ENCODE results near the gene EEF2. TPM values are rescaled to one million over a fixed set of nuclear protein-coding genes. Genes with fewer than 3 reads are reported as not detected.
"Not testable (repeated sequence)": the region's sequence is repeated elsewhere in the genome, so short reads cannot be mapped to it uniquely, and the experiment has no call there.

Gene EEF2
- total RNA-seq, 2 donors from 2014 or later, result 3,211 to 3,379 TPM

DNA sequence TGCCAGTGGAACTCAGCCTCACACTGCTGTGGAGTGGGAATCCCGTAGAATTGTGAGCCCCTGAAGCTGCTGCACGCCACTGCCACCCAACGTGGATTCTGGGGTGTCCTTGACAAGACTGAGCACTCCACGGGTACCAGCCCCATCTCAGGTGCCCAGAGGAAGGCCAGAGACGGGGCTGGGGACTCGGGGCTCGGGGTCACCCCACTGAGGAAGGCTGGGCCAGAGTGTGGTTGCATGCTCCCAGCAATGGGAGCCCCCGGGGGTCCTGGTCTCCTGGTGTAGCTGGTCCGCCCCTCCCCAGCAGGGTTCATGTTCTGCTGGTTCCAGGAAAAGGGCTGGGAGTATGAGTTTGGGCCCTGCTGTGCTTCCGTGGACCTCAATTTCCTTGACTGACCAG is 29.6 kb downstream of the EEF2 start:
- Mint-ChIP-seq H3K27ac (no peak overlapping the region), H3K36me3 (ENCODE audit: low read depth) (peaks cover 25% of the 10 kb centered on the region), H3K4me1 (no peaks in the 10 kb centered on the region), H3K4me3 (no peak overlapping the region), H3K27me3 (no peaks in the 10 kb centered on the region), H3K9me3 (no peaks in the 10 kb centered on the region)
- no peak for ATAC-seq (replicated peaks)

DNA sequence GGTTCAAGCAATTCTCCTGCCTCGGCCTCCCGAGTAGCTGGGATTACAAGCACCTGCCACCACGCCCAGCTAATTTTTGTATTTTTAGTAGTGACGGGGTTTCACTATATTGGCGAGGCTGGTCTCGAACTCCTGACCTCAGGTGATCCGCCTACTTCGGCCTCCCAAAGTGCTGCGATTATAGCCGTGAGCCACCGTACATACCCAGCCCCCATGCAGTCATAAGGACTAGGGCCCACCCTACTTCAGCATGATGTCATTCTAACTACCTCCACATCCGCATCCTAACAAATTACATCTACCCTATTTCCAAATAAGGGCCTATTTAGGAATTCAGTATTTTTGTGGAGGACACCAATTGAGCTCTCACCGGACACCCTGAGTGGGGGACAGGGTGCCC is 30.0 kb downstream of the EEF2 start:
- not testable (repeated sequence) for ATAC-seq (replicated peaks); H3K4me1 Mint-ChIP-seq; H3K4me3 Mint-ChIP-seq; H3K27me3 Mint-ChIP-seq; H3K9me3 Mint-ChIP-seq; H3K27ac Mint-ChIP-seq
- H3K36me3 Mint-ChIP-seq (ENCODE audit: low read depth), result peaks cover 21% of the 10 kb centered on the region

- no peak for ATAC-seq (replicated peaks)
- Mint-ChIP-seq H3K4me3 (no peak overlapping the region), H3K36me3 (ENCODE audit: low read depth) (peaks cover 10% of the 10 kb centered on the region), H3K9me3 (no peaks in the 10 kb centered on the region), H3K27me3 (no peaks in the 10 kb centered on the region), H3K4me1 (no peaks in the 10 kb centered on the region), H3K27ac (no peak overlapping the region)
Observed at GRCh38 chr19:3954107-3954506, 31.2 kb downstream of the EEF2 start.

- not testable (repeated sequence) for H3K4me3 Mint-ChIP-seq; H3K27me3 Mint-ChIP-seq; H3K4me1 Mint-ChIP-seq; H3K27ac Mint-ChIP-seq; H3K9me3 Mint-ChIP-seq; ATAC-seq (replicated peaks)
- H3K36me3 Mint-ChIP-seq (ENCODE audit: low read depth), result peaks cover 10% of the 10 kb centered on the region
Observed at GRCh38 chr19:3952755-3953276, 32.4 kb downstream of the EEF2 start.

DNA sequence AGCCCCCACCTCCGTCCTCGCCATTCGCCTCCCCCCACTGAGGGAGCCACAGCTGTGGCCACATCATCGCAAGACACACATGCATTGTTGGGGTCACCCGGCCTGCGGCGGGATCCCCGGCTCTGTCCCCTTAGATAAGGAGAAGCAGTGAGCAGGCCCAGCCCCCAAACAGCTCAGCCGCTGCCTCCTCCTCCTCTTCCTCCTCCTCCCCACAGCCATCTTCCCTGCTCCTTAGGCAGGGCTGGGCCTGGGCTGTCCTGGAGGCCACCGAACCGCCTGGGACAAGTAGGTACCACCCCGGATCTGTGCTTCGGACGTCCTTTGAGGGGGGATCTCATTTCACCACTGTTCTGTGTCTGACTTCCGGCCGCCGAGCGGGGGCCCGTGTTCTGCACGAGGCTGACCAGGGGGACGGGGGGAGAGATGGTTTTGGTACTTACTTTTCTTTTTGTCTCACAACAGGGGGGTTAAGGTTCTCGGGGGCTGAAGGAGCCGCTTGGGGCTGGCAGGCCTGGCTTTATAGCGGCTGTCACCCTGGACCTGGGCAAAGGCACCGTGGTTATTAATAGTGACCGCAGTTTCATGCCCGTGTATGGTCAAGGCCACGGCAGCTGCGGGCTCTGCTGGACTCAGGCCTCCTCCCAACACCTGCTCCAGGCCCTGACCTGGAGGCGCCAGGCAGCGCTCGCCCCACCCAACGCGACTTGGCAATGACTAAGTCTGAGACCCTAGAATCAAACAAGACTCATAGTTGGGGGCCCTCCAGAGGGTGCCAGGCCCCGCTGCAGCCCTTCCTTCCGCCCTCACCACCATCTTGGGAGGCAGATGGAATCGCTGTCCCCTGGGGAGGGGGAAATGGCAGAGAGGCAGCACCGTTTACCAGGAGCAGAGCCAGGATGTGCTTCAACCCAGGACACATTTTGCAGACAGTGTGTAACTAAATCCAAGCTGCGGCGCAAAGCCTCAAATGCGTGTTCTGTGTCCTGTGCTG is 34.1 kb downstream of the EEF2 start:
- Mint-ChIP-seq H3K4me3 (no peak overlapping the region), H3K27ac (no peak overlapping the region)

DNA sequence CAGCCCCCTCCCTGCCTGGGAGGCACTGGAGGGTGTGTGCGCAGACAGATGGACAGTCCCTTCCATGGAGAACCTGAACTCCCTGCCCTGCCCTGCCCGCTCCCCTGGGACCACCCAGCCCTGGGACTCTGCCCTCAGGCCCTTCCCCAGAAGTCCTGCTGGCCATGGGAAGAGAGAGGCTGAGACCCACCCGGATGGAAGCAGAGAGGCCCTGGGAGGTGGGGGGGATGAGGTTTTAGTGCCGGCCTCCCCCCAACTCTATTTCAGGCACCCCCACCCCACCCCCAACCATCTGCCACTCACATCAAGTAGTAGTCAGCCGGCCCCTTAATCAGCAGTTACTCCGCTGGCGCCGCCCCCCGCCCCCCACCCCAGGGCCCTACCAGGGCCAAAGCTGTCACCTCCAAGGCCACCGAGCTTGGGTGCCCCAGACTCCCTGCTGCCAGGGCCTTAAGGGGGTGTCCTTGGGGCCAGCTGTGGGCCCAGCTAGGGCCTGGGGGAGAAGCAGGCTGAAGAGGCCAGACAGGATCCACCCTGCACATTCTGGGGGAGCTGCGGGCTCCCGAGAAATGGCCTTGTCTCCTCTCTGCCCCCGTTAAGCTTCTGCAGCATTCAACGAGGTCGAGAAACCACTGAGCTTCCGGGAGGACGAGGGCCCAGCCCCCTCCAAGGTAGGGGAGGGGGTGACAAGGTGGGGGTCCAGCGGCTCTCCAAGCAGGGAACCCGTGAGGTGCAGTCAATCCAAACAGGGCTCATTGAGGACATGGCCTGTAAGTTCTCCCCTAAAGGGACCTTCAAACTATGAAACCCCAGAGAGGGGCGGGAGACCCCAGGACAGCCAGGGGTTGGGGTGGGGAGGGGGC is 35.0 kb downstream of the EEF2 start:
- Mint-ChIP-seq H3K27me3 (no peaks in the 10 kb centered on the region), H3K9me3 (no peaks in the 10 kb centered on the region), H3K4me3 (no peak overlapping the region), H3K36me3 (ENCODE audit: low read depth) (no peaks in the 10 kb centered on the region), H3K4me1 (no peaks in the 10 kb centered on the region), H3K27ac (no peak overlapping the region)
- no peak for ATAC-seq (replicated peaks)

More for the DNA sequence above, 34.1 kb downstream of the EEF2 start:
- H3K27me3 Mint-ChIP-seq, result no peaks in the 10 kb centered on the region
- ATAC-seq (replicated peaks), result no peak
- no peaks in the 10 kb centered on the region for H3K4me1 Mint-ChIP-seq
- H3K9me3 Mint-ChIP-seq, result no peaks in the 10 kb centered on the region
- H3K36me3 Mint-ChIP-seq (ENCODE audit: low read depth), result no peaks in the 10 kb centered on the region

- H3K4me3 Mint-ChIP-seq, result no peak overlapping the region
- no peaks in the 10 kb centered on the region for H3K9me3 Mint-ChIP-seq
- H3K36me3 Mint-ChIP-seq (ENCODE audit: low read depth), result no peaks in the 10 kb centered on the region
- no peak overlapping the region for H3K27ac Mint-ChIP-seq
- no peak for ATAC-seq (replicated peaks)
- no peaks in the 10 kb centered on the region for H3K27me3 Mint-ChIP-seq
- H3K4me1 Mint-ChIP-seq, result no peaks in the 10 kb centered on the region
Observed at GRCh38 chr19:3949294-3949693, 36.0 kb downstream of the EEF2 start.

GRCh38 chr19:3947316-3947933 is 37.8 kb downstream of the EEF2 start:
- not testable (repeated sequence) for H3K9me3 Mint-ChIP-seq; H3K4me1 Mint-ChIP-seq; H3K36me3 Mint-ChIP-seq (ENCODE audit: low read depth); ATAC-seq (replicated peaks); H3K4me3 Mint-ChIP-seq; H3K27me3 Mint-ChIP-seq; H3K27ac Mint-ChIP-seq

GRCh38 chr19:3945838-3946237 is 39.4 kb downstream of the EEF2 start:
- H3K27me3 Mint-ChIP-seq, result no peaks in the 10 kb centered on the region
- H3K4me3 Mint-ChIP-seq, result no peak overlapping the region
- H3K9me3 Mint-ChIP-seq, result no peaks in the 10 kb centered on the region
- H3K4me1 Mint-ChIP-seq, result no peaks in the 10 kb centered on the region
- H3K27ac Mint-ChIP-seq, result no peak overlapping the region
- no peak for ATAC-seq (replicated peaks)
- no peaks in the 10 kb centered on the region for H3K36me3 Mint-ChIP-seq (ENCODE audit: low read depth)

GRCh38 chr19:3944018-3944721 is 41.1 kb downstream of the EEF2 start:
- Mint-ChIP-seq H3K27ac (no peak overlapping the region), H3K36me3 (ENCODE audit: low read depth) (no peaks in the 10 kb centered on the region), H3K4me3 (no peak overlapping the region), H3K9me3 (no peaks in the 10 kb centered on the region), H3K4me1 (no peaks in the 10 kb centered on the region), H3K27me3 (no peaks in the 10 kb centered on the region)
- ATAC-seq (replicated peaks), result no peak

DNA sequence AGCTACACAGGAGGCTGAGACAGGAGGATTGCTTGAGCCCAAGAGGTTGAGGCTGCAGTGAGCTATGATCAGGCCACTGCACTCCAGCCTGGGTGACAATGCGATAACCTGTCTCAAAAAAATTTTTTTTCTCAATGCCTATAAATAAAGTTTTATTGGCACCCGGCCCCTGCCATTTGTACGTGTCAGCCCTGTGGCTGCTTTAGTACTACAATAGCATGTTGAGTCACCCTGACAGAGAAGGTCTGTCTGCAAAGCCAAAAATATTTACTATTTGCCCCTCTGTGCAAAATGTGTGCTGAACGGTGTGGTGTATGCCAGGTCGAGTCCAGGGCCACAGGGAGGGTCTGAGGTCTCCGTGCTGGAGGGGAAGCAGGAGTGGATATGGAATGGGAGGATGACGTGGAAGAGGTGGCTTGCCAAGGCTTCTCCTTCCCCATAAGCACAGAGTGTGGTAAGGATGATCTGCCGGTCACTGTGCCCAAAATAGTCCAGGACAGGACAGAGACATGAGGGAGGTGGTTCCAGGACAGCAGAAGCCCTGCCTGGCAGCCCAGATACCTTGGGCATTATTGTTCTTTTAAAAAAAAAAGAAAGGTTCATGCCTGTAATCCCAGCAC is 42.4 kb downstream of the EEF2 start:
- Mint-ChIP-seq H3K9me3 (no peaks in the 10 kb centered on the region), H3K36me3 (ENCODE audit: low read depth) (no peaks in the 10 kb centered on the region), H3K4me1 (no peaks in the 10 kb centered on the region), H3K27me3 (no peaks in the 10 kb centered on the region), H3K27ac (no peak overlapping the region), H3K4me3 (no peak overlapping the region)
- no peak for ATAC-seq (replicated peaks)

- H3K4me1 Mint-ChIP-seq, H3K4me3 Mint-ChIP-seq: not testable (repeated sequence)
Observed at GRCh38 chr19:3938300-3938950, 46.8 kb downstream of the EEF2 start.

More at GRCh38 chr19:3938300-3938950, 46.8 kb downstream of the EEF2 start:
- not testable (repeated sequence) for H3K9me3 Mint-ChIP-seq; H3K27me3 Mint-ChIP-seq; ATAC-seq (replicated peaks); H3K36me3 Mint-ChIP-seq (ENCODE audit: low read depth); H3K27ac Mint-ChIP-seq
